T-helper 22 cell (primary cell): Measurements from ENCODE around the gene SAMD4A.

Experiments
- DNase-seq: peaks from one replicate; pipeline ENCODE4 v3.0.0-alpha.2; 2020; ENCODE audit warnings: low read depth

The SAMD4A gene

GRCh38 chr14:54766276-54767138 lies 199.6 kb downstream of the SAMD4A start:
- DNase-seq = no peak

- no peak for DNase-seq
These were observed 200.2 kb downstream of the SAMD4A start for GRCh38 chr14:54767139-54767431.

- no peak for DNase-seq
These were observed 200.5 kb downstream of the SAMD4A start for GRCh38 chr14:54767450-54767849.

GRCh38 chr14:54768501-54769129 lies 201.7 kb downstream of the SAMD4A start:
- no peak for DNase-seq

GRCh38 chr14:54769951-54770863 lies 203.3 kb downstream of the SAMD4A start:
- DNase-seq = no peak

- DNase-seq = no peak
These were observed 204.6 kb downstream of the SAMD4A start for GRCh38 chr14:54771411-54772027.

- DNase-seq = no peak
These were observed 205.5 kb downstream of the SAMD4A start for GRCh38 chr14:54772451-54772881.

GRCh38 chr14:54773171-54774006 lies 206.5 kb downstream of the SAMD4A start:
- peak; percentile 67 for DNase-seq

- no peak for DNase-seq
These were observed 207.9 kb downstream of the SAMD4A start for GRCh38 chr14:54774824-54775223.

- DNase-seq = no peak
These were observed 208.7 kb downstream of the SAMD4A start for GRCh38 chr14:54775486-54776140.

- no peak for DNase-seq
These were observed 209.6 kb downstream of the SAMD4A start for GRCh38 chr14:54776361-54777001.

- DNase-seq = no peak
These were observed 210.5 kb downstream of the SAMD4A start for GRCh38 chr14:54777395-54777794.

GRCh38 chr14:54778618-54779345 lies 211.9 kb downstream of the SAMD4A start:
- no peak for DNase-seq

- no peak for DNase-seq
These were observed 214.2 kb downstream of the SAMD4A start for GRCh38 chr14:54781080-54781479.

- DNase-seq = no peak
These were observed 215.2 kb downstream of the SAMD4A start for GRCh38 chr14:54781961-54782750.

- no peak for DNase-seq
These were observed 216.1 kb downstream of the SAMD4A start for GRCh38 chr14:54782751-54783659.

- DNase-seq = no peak
These were observed 216.7 kb downstream of the SAMD4A start for GRCh38 chr14:54783660-54784015.

GRCh38 chr14:54784060-54784459 lies 217.1 kb downstream of the SAMD4A start:
- no peak for DNase-seq
